Stimulated activated CD8-positive, alpha-beta memory T cell treated with anti-CD3 and anti-CD28 coated beads, Interleukin-4, amount 100 ng/mL, for 48 hours (primary cell): ENCODE measurements around the gene TRIO.

Experiments
- DNase-seq: peaks from one replicate; pipeline ENCODE4 v3.0.0-alpha.2; 2020

The TRIO gene

GRCh38 chr5:14211818-14212803 is 69.0 kb downstream of the TRIO start:
- no peak for DNase-seq

GRCh38 chr5:14212838-14213237 is 69.7 kb downstream of the TRIO start:
- no peak for DNase-seq

- DNase-seq: no peak
Measured at GRCh38 chr5:14213253-14213652, 70.1 kb downstream of the TRIO start.

GRCh38 chr5:14213813-14214585 is 70.9 kb downstream of the TRIO start:
- DNase-seq: no peak

GRCh38 chr5:14215901-14216300 is 72.8 kb downstream of the TRIO start:
- DNase-seq: no peak

- DNase-seq: no peak
Measured at GRCh38 chr5:14216372-14216771, 73.2 kb downstream of the TRIO start.

- no peak for DNase-seq
Measured at GRCh38 chr5:14216902-14217301, 73.8 kb downstream of the TRIO start.

- no peak for DNase-seq
Measured at GRCh38 chr5:14217587-14217986, 74.4 kb downstream of the TRIO start.

GRCh38 chr5:14218011-14218410 is 74.9 kb downstream of the TRIO start:
- DNase-seq: no peak

GRCh38 chr5:14218480-14218879 is 75.3 kb downstream of the TRIO start:
- no peak for DNase-seq

GRCh38 chr5:14218897-14219573 is 75.9 kb downstream of the TRIO start:
- DNase-seq: no peak

GRCh38 chr5:14219800-14220512 is 76.8 kb downstream of the TRIO start:
- DNase-seq: no peak

GRCh38 chr5:14220642-14221041 is 77.5 kb downstream of the TRIO start:
- no peak for DNase-seq

GRCh38 chr5:14221732-14222131 is 78.6 kb downstream of the TRIO start:
- no peak for DNase-seq

- no peak for DNase-seq
Measured at GRCh38 chr5:14222206-14222605, 79.1 kb downstream of the TRIO start.

GRCh38 chr5:14223372-14223771 is 80.2 kb downstream of the TRIO start:
- DNase-seq: no peak

- no peak for DNase-seq
Measured at GRCh38 chr5:14225173-14225834, 82.2 kb downstream of the TRIO start.

- DNase-seq: no peak
Measured at GRCh38 chr5:14226149-14226548, 83.0 kb downstream of the TRIO start.

- no peak for DNase-seq
Measured at GRCh38 chr5:14226554-14226953, 83.4 kb downstream of the TRIO start.

GRCh38 chr5:14226992-14227391 is 83.8 kb downstream of the TRIO start:
- no peak for DNase-seq

GRCh38 chr5:14227513-14227912 is 84.4 kb downstream of the TRIO start:
- DNase-seq: no peak

- no peak for DNase-seq
Measured at GRCh38 chr5:14228219-14228618, 85.1 kb downstream of the TRIO start.
